ENCODE data around the gene MALAT1.

The MALAT1 gene

DNA sequence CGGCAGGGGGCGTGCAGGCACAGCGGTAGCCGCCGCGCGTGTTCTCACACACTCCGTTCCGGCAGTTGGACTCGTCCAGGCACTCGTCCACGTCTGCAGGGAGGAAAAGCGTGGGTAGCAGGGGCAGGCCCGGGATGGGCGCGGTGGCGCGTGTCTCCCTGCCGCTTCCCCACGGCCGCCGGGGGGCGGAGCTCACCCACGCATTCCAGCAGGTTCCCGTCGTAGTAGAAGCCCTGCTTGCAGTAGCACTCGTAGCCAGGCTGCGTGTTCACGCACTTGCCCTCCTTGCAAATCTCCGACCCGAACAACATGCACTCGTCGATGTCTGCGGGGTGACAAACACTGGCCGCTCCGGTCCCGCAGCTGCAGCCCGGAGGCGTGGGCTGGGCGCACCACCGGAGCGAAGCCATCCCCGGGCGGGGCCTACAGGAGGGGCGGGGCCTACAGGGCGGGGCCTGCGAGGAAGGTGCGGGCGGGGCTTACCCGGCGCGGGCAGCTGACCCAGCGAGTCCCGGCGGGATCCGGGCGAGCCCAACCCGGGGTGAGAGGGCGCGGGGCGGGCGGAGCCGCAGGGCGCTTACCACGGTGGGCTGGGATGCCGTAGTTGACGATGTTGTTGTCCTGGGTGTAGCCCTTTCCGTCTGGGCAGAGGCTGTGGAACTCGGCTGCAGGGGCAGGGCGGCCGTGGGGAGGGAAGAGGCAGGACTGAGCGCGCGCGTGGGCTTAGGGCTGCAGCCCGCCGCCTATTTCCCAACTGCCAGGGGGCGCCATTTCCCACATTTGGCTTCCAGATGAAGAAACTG, 41.6 kb downstream of the MALAT1 start:
- DNase-seq = peak; percentile 86 to 93

DNA sequence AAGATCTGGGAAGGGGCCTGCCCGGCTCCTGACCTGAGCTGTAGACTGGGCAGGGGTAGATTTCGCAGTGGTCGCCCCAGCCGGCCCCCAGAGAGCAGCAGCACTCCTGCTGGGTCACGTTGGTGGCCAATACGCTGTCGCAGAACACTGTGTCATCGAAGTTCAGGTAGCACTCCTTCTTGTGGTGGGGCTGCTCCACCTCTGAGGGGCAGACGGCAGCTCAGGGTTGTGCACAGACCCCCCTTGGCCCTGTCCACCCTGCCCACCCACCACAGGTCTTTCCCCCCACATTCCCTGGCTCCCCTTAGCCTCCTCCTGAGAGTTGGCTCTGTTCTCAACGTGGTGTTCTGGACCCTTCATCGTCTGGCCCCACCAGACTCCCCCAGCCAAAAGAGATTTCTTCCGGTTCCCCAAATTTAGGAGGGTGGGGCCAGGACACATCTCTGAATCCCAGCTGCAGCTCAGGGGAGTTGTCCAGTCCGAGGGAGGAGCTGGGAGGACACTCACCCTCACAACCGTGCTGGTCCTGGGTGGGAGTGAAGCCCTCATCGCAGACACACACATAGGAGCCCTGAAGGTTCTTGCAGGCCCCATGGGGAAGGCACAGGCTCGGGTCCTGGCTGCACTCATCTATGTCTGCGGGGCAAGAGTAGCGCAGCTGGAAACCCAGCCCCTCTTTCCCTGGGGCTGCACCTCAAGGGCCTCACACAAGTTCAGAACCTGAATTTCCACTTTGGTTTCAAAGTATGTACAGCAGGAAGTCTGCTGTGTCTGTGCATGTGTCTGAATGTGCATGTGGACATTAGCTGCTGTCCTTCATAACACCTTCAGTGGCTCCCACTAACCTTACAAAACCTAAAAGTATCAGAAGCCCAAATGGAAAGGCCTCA, 42.5 kb downstream of the MALAT1 start:
- DNase-seq = no peak

DNA sequence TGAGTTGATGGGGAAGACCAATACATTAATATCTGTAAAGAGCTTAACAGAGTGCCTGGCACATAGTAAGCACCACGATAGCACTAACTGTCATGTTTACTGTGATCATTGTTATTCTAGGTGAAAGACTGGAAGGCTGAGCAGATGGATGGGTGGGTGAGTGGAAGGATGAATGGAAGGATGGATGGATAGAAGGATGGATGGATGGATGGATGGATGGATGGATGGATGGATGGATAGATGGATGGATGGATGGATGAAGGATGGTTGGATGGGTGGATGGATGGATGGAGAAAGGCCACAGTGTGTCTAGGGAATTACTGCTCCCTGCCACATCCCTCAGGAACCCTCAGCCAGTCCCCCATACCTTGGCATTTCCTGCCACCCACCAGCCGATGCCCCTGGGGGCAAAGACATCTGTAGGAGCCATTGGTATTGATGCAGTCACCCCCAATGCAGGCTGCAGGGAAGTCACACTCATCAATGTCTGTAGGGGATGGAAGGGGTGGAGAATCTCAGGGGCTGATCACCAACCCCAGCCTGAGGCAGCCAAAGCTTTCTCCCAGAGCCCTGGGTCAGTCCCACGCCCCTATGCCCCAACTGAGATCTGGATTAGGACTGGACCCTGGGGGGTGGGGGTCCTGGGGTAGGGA, 44.0 kb downstream of the MALAT1 start:
- DNase-seq = no peak

DNA sequence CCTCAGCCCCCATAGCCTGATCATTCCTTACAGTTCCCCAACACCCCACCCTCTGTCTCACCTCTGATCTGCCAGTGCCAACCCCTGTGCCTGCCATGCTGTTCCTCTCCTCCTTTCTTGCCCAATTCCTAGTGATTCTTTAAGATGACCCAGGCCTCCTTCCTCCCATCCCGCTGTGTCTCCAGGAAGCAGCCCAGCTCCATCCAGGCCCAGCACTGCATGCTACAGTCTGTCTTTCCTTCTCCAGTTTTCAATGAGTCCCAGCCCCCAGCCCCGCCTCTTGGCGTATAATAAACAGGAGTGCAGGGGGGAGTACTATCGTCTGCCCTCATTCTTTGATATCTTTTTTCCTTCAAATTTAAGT, 47.0 kb downstream of the MALAT1 start:
- DNase-seq = no peak

DNA sequence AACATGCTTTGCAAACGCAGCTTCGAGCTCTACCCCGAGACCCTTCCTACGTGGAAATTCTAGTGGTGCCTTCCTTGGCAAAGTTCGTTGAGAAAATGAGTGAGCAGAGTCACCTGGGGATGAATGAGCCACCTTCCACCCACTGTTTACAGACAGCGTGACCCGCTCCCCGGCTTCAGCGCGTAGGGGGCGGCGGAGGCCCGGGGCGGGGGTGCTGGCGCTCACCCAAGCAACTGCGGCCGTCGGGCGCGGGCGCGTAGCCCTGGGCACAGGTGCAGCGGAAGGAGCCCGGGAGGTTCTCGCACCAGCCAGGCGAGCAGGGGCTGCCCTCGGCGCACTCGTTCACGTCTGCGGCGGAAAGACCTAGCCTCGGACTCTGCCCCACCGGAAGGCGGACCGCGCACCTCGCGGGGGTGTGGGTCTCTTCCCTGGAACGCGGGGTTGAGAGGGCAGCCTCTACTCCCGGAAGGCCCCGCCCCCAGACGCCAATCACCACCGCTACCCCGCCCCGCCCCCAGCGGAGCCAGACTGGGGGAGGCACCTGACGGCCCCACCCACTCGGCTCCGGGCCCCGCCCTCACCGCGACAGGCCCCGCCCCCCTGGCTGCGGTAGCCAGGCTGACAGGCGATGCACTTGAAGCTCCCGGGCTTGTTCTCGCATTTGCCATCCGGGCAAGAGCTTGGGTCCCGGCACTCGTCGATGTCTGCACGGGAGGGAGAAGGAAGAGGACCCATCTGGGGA, 47.5 kb downstream of the MALAT1 start:
- DNase-seq = peak; percentile 98 to 99

DNA sequence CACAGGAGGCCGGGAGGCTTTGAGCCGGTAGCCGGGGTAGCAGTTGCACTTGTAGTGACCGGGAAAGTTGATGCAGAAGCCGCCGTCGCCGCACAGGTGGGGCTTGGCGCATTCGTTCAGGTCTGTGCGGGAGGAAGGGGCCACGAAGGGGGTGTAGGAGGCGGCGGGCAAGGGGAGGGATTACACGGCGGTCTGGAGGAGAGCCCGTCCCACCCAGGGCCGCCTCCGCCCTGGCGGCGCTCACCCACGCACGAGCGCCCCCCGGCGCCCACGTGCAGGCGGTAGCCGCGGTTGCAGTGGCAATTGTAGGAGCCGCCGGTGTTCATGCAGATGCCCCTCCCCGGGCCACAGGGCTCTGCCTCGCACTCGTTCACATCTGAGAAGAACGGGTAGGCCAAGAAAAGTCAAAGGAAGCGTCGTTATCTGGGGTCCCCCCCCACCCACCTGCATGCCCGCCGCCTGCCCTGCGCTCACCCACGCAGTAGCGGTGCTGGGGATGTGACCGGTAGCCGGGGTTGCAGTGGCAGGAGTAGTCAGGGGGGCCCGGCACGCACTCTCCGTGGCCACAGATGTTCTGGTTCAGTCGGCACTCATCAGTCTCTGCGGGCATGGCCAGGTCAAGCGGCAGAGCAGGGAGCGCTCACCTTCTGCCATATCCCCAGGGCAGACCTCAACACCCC, 48.7 kb downstream of the MALAT1 start:
- DNase-seq = peak; percentile 47 to 69

DNA sequence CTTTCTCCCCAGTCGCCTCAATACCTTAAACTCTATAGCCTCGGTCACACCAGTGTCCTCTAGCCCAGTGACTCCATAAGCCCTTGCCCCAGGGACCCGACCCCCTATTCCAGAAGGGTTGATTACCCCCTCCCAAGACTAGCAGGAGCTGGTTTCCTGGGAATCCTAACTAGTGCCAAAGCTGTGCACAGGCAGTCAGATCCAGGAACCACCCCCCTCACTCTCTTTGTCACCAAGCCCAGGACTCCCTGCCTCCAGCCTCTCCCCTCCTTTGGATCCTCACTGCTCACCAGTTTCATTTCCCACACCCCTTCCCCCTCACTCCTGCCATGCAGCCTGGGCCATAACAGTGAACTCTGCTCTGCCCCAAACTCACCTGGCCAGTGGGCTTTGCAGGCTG, 49.5 kb downstream of the MALAT1 start:
- DNase-seq = no peak

DNA sequence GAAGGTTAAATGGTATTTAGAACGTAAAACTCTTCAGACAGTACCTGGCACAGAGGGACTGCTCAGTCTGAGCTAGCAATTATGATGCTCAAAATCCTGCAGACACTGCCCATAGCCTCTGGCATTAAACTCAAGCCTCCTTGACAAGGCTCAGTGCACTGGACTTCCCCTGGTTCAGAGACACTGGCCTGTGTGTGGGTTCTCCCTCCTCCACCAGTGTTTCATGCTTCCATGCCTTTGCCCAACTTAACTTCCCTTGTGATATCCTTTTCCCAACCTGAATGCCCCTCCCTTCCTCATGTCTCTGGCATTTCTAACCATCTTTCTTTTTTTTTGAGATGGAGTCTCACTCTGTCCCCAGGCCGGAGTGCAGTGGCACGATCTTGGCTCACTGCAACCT, 50.3 kb downstream of the MALAT1 start:
- no peak for DNase-seq

DNA sequence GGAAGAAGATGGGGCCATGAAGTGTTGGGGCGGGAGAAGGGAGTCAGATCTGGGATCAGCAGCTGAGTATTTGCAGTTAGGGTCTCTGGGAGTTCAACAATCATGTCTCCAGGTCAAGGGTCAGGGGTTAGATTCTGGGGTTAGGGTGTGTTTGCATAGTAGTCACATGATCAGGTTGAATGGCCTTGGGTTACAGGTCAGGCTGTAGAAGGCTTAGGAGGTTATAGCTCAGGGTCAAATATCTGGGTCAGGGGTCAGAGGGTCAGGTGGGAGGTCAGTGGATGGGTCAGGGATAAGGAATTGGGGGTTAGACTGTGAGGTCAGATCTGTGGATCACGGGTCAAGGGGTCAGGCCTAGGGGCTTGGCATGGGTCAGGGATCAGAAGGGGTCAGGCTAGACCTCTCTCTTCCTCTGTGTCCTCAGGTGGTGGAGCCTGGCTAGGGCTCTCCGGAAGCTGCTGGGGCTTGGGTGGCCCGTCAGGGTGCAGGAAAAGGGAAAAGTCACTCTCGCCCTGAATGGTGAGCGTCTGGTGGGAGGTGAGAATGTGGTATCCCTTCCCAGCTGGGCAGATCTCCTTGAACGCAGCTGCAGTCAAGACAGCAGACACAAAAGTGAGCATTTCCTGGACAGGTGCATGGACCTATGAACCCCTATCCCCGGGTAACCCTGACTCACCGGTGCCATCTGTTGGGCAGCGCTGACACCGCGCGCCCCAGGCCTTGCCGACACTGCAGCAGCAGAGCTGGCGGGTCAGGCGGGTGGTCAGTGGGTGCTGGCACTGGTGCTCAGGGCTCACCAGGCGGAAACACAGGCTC, 52.9 kb downstream of the MALAT1 start:
- peak; percentile 76 for DNase-seq

DNA sequence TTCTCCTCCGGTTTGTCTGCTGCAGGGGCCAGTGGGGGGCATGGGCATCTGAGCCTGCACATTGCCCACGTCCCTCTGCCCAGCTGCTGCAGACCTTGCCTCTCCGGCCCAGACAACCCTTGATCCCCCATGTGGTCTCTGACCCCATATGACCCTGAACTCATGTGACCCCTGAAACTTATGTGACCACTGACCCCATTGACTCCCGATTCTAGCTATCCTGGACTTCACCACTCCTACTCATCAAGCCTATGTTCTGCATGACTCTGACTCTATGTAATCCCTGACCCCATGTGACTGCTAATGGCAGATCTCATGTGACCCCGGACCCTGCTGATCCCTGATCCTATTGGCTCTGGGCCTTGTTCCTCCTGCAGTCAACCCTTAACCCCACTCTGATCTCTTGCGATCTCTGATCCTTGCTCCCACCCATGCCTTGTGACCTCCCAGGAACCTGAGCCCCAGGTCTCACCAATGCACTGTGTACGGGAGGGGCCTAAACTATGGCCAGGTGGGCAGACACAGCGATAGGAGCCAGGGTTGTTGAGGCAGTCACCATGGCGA, 53.6 kb downstream of the MALAT1 start:
- DNase-seq = no peak

DNA sequence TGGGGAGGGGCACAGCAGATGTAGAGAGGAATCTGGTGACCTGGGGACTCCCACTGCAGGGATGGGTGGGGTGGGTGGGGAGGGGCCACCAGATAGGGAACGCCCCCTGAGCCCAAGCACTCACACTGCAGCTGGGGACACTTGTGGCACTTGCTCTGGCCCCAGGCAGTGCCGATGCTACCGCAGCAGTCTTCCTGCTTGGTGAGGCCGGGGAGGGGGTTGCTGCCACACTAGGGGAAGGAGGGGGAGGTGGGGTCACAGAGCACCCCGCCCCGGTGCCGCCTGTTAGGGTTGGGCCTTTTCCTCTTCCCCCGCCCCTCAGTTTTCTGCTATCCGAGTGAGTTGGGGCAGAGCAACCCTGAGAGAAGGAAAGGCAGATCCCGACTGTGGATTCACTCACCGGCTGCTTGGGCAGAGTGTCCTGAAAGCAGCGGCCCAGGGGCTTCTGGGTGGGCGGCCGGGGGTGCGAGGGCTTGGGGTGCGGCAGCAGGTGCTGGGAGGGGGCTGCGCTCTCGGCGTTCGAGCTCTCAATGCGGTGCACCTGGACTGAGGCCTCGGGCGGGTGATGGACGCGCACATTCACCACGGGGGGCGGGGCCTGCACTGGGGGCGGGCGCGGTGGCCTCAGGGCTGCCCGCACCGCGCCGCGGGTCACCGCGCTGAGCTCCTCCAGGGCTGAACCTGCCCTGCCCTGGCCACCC, 54.6 kb downstream of the MALAT1 start:
- DNase-seq = peak; percentile 81 to 89

DNA sequence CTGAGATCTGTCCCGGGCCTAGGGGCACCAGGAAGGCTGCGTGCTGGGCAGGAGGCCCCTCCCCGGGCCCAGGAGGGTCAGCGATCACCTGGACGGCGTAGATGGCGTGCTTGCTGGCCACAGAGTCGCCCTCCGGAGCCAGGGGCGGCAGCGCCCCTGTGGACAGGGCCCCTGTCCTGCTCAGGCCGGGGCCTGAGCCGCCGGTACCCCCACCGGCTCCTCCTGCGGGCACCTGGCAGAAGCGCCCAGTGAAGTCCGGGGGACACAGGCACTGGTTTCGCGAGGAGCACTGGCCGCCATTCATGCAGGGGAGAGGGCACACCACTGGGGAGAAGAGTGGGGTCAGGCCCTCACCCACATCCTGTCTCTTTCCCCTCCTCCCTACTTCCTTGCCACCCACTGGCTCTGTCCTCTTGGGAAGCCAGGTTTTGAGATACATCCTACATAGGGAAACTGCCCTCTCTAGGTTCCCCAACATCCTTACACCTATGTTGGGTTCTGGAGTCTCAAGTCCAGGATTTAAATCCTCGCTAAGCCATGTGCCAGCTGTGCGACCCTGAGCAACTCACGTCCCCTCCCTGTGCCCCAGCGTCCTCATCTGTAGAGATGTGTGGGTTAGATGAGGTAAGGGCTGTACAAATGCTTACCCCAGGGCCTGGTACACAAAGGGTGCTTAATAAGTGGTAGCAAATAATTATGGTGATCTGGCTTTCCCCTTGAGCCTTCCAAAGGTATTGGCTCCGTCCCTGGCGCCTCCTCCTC, 55.4 kb downstream of the MALAT1 start:
- DNase-seq = no peak

DNA sequence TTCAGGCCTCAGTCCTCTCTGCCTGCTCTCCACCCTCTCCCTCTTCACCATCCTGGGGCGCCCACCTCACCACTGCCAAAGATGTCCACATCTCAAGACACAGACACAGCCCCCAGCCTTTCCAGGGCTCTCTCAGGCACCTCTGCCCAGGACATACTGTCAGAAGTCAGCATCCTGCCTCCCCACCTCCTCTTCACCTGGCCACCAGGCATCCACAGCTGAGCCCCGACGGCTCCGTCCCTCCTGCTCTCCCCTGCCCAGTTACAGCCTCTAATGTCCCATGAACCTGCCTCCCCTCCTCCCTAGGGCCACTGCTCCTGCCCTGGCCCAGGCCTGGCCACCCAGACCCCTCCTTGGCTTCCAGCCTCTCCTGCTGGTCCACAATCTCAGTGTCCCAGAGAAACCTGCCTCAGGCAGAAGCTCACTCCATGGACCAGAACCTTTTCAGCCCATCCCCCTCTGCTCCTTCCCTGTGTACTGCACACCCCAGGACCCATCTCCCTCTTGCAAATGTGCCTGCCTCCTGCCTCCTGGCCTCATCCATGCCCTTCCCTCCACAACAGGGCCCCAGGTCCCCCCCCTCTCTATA, 56.1 kb downstream of the MALAT1 start:
- DNase-seq = no peak

DNA sequence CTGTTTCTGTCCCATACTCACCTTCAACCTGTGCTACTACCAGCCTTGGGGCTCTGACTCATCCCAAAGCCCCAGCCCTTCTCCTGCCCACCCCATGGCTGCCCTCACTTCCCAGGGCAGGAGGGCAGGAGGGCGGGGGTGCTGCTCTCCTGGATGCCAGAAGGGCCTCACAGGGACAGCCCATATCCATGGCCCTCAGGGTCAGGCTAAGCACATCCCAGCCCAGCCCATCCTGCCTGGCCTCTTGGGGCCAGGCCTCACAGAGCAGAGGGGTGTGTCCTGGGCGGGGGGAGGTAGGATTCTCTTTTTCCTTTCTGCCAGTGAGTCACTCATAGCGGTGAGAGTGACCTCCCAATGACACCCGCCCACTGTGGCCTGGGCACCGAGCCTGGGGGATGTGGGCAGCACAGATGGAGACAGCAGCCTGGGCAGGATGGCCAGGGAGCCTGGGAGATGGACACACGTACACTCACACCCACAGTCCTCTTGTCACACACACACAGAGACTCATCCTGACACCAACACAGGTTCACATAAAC, 56.9 kb downstream of the MALAT1 start:
- DNase-seq = no peak
